Subcutaneous abdominal adipose tissue (tissue), 5 donors: ENCODE results near the gene CYP2C9.
"Not testable (repeated sequence)": the region's sequence is repeated elsewhere in the genome, so short reads cannot be mapped to it uniquely, and the experiment has no call there.

Experiments used
- H3K27ac ChIP-seq: one replicate; pipeline ENCODE4 v1.7.0; 2013; ENCODE audit warnings: low read depth, mild to moderate bottlenecking, inconsistent platforms, low read length, moderate library complexity
- H3K27me3 ChIP-seq, 5 donors: one replicate each; pipeline ENCODE4 v1.7.0; 2013; ENCODE audit warnings: low read length in 5 of 5, inconsistent platforms in 1 of 5; ENCODE audit not compliant: control insufficient read depth in 5 of 5, insufficient read depth in 4 of 5
- H3K36me3 ChIP-seq, 5 donors: one replicate each; pipeline ENCODE4 v1.7.0; 2013; ENCODE audit warnings: low read length in 5 of 5; ENCODE audit not compliant: control insufficient read depth in 5 of 5, insufficient read depth in 5 of 5
- H3K4me1 ChIP-seq, 5 donors: one replicate each; pipeline ENCODE4 v1.7.0; 2013; ENCODE audit warnings: low read length in 5 of 5, mild to moderate bottlenecking in 3 of 5, moderate library complexity in 1 of 5; ENCODE audit not compliant: control insufficient read depth in 5 of 5, insufficient read depth in 5 of 5
- H3K4me3 ChIP-seq, 5 donors: one replicate each; pipeline ENCODE4 v1.7.0; 2013; ENCODE audit warnings: low read length in 5 of 5, low read depth in 1 of 5
- H3K9ac ChIP-seq, 5 donors: one replicate each; pipeline ENCODE4 v1.7.0; 2013; ENCODE audit warnings: low read length in 5 of 5, mild to moderate bottlenecking in 4 of 5, moderate library complexity in 3 of 5
- H3K9me3 ChIP-seq, 5 donors: one replicate each; pipeline ENCODE4 v1.7.0; 2013; ENCODE audit warnings: low read length in 5 of 5; ENCODE audit not compliant: control insufficient read depth in 5 of 5
- donor health status: healthy.
- donor health status: healthy.
- donor health status: healthy.
- donor health status: healthy.
- donor health status: healthy.

CYP2C9 gene

DNA sequence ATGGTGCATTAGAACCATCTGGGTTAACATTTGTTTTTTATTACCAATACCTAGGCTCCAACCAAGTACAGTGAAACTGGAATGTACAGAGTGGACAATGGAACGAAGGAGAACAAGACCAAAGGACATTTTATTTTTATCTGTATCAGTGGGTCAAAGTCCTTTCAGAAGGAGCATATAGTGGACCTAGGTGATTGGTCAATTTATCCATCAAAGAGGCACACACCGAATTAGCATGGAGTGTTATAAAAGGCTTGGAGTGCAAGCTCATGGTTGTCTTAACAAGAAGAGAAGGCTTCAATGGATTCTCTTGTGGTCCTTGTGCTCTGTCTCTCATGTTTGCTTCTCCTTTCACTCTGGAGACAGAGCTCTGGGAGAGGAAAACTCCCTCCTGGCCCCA lies at the start of gene CYP2C9:
TSS of gene CYP2C9 (plus strand) at position 276 of the 400 bp plus-strand sequence. CDS start at position 301, 25 bp downstream.
- Histone ChIP-seq H3K27me3 (no peaks in the 10 kb centered on the region), H3K4me3 (no peak within 1 kb of the TSS), H3K9ac (no peak within 1 kb of the TSS), H3K4me1 (no peaks in the 10 kb centered on the region), H3K9me3 (peaks cover 0 to 19% (median 4%) of the 10 kb centered on the region in 5 donors), H3K36me3 (no peaks in the 10 kb centered on the region), H3K27ac (no peak within 1 kb of the TSS)

DNA sequence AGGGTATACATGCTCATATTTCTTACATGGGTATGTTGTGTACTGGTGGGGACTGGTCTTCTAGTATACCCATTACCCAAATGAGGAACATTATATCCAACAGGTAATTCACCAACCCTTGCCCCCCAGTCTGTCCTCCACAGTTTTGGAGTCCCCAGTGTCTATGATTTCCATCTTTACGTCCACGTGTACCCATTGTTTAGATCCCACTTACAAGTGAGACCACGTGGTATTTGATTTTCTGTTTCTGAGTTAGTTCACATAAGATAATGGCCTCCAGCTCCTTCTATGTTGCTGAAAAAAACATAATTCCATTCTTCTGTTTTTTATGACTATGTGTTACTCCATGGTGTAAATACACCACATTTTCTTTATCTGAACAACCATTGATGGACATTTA lies 49.3 kb upstream of the CYP2C9 start:
- H3K9ac ChIP-seq = no peak overlapping the region
- H3K4me3 ChIP-seq = no peak overlapping the region
- H3K36me3 ChIP-seq = no peaks in the 10 kb centered on the region
- no peak overlapping the region for H3K27ac ChIP-seq
- peaks cover 0 to 5% (median 3%) of the 10 kb centered on the region in 5 donors for H3K9me3 ChIP-seq
- H3K27me3 ChIP-seq = no peaks in the 10 kb centered on the region
- no peaks in the 10 kb centered on the region for H3K4me1 ChIP-seq

DNA sequence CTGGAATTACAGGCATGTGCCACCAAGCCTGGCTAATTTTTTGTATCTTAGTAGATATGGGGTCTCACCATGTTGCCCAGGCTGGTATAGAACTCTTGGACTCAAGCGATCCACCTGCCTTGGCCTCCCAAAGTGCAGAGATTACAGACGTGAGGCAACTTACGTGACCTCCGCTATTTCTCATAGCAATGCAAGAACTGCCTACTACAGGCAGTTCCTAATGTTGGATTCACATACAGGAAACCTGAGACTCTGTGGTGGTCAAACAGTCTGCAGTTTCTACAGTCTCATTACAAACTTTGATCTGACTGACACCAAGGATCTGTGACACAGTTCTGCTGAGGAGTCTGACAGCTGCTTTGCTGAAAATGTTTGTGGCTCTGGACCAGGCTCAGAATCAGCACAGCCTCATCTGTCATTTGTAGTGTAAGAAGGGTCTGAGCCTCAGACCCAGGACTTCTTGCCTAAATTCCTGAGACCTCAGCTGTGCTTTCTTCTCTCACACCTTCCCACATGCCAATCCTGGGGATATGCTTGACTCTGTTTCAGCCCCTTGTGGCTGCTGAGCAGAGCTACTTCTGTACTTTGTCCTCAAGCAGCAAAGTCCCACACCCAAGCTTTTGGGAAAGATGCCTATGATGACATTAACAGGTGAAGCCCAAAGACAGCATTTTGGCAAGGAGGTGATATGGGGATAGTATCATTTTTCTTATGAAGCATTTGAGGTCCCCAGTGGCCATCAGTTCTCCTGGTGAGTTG lies 48.0 kb upstream of the CYP2C9 start:
- no peak overlapping the region for H3K4me3 ChIP-seq
- H3K4me1 ChIP-seq = no peaks in the 10 kb centered on the region
- no peaks in the 10 kb centered on the region for H3K27me3 ChIP-seq
- no peak overlapping the region for H3K9ac ChIP-seq
- peaks cover 0 to 5% (median 3%) of the 10 kb centered on the region in 5 donors for H3K9me3 ChIP-seq
- no peaks in the 10 kb centered on the region for H3K36me3 ChIP-seq
- H3K27ac ChIP-seq = no peak overlapping the region

DNA sequence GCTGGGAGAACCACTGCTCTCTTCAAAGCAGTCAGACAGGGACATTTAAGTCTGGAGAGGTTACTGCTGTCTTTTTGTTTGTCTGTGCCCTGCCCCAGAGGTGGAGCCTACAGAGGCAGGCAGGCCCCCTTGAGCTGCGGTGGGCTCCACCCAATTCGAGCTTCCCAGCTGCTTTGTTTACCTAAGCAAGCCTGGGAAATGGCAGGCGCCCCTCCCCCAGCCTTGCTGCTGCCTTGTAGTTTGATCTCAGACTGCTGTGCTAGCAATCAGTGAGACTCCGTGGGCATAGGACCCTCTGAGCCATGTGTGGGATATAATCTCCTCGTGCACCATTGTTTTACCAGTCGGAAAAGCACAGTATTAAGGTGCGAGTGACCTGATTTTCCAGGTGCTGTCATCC lies 40.0 kb upstream of the CYP2C9 start:
- not testable (repeated sequence) for H3K9ac ChIP-seq, H3K36me3 ChIP-seq, H3K9me3 ChIP-seq, H3K27me3 ChIP-seq, H3K27ac ChIP-seq, H3K4me3 ChIP-seq, H3K4me1 ChIP-seq

GRCh38 chr10:94902080-94902479 lies 36.4 kb upstream of the CYP2C9 start:
- no peak overlapping the region for H3K4me3 ChIP-seq
- H3K9ac ChIP-seq = no peak overlapping the region
- no peaks in the 10 kb centered on the region for H3K4me1 ChIP-seq
- no peaks in the 10 kb centered on the region for H3K36me3 ChIP-seq
- H3K27ac ChIP-seq = no peak overlapping the region
- H3K9me3 ChIP-seq = peaks cover 0 to 7% (median 4%) of the 10 kb centered on the region in 5 donors
- no peaks in the 10 kb centered on the region for H3K27me3 ChIP-seq

- no peaks in the 10 kb centered on the region for H3K27me3 ChIP-seq
- no peak overlapping the region for H3K27ac ChIP-seq
- no peaks in the 10 kb centered on the region for H3K36me3 ChIP-seq
- H3K9me3 ChIP-seq = peaks cover 0 to 8% (median 6%) of the 10 kb centered on the region in 5 donors
- no peaks in the 10 kb centered on the region for H3K4me1 ChIP-seq
- no peak overlapping the region for H3K4me3 ChIP-seq
- no peak overlapping the region for H3K9ac ChIP-seq
These were observed 35.9 kb upstream of the CYP2C9 start for GRCh38 chr10:94902570-94902969.

DNA sequence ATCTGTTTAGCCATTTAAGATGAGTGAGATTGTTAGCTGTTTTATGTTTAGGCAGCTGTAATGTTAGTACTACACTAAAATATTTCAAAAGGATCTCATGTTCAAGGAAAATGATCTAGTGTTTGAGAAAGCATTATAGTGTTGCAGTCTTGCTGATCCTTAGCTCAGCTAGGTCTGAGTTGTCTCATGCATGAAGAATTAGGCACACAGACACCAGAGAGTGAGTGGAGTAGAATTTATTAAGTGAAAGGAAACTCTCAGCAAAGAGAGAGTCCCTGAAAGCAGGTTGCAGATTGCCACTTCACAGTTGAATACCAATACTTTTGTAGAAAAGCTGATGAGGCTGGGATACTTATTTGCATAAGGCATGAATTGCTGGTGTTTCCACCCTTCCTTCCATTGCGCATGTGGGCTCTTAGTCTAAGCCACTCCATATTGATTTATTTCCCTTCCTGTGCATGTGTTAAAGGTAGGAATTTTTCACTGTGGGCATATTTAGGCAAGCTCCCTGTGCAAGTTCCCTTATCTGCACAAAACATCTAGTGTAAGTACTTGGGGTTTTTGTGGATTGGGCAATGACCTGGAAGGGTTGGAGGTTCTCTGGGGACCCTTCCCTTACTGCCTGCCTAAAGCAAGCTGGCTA lies 33.8 kb upstream of the CYP2C9 start:
- H3K27me3 ChIP-seq, H3K4me1 ChIP-seq, H3K9ac ChIP-seq, H3K27ac ChIP-seq, H3K36me3 ChIP-seq, H3K4me3 ChIP-seq: not testable (repeated sequence)
- peaks cover 0 to 13% (median 10%) of the 10 kb centered on the region in 5 donors for H3K9me3 ChIP-seq

DNA sequence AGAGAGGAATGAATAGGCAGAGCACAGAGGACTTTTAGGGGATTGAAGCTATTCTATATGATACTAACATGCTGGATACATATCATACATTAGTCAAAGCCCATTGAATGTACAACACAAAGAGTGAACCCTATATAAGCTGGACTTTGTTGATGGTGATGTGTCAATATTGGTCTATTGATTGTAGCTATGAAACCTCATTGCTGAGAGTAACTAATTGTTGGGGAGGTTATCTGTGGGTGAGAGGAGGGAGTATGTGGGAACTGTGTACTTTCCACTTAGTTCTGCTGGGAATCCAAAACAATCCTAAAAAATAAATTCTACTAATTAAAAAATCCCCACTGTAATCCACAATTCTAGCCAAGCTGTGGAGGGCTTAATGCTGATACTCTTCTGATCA lies 22.0 kb upstream of the CYP2C9 start:
- Histone ChIP-seq H3K4me1 (no peaks in the 10 kb centered on the region), H3K4me3 (no peak overlapping the region), H3K27ac (no peak overlapping the region), H3K36me3 (no peaks in the 10 kb centered on the region), H3K27me3 (no peaks in the 10 kb centered on the region), H3K9ac (no peak overlapping the region), H3K9me3 (peaks cover 0 to 16% (median 10%) of the 10 kb centered on the region in 5 donors)

- Histone ChIP-seq H3K4me1 (no peaks in the 10 kb centered on the region), H3K36me3 (no peaks in the 10 kb centered on the region), H3K9ac (no peak overlapping the region), H3K27me3 (no peaks in the 10 kb centered on the region), H3K4me3 (no peak overlapping the region), H3K9me3 (peaks cover 0 to 10% (median 0%) of the 10 kb centered on the region in 5 donors), H3K27ac (no peak overlapping the region)
These were observed 1.7 kb upstream of the CYP2C9 start for GRCh38 chr10:94936721-94937120.

DNA sequence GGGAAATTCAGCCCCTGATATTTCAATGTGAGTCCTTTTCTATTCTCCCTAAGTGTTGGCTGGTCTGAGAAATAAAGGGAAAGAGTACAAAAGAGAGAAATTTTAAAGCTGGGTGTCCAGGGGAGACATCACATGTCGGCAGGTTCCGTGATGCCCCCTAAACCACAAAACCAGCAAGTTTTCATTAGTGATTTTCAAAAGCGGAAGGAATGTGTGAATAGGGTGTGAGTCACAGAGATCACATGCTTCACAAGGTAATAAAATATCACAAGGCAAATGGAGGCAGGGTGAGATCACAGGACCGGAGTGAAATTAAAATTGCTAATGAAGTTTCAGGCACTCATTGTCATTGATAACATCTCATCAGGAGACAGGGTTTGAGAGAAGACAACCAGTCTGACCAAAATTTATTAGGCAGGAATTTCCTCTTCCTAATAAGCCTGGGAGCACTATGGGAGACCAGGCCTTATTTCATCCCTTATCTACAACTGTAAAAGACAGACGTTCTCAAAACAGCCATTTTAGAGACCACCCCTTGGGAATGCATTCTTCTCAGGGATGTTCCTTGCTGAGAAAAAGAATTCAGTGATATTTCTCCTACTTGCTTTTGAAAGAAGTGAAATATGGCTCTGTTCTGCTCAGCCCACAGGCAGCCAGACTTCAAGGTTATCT lies 5.1 kb downstream of the CYP2C9 start:
- H3K9me3 ChIP-seq = peaks cover 0 to 18% (median 8%) of the 10 kb centered on the region in 5 donors
- H3K27me3 ChIP-seq, H3K27ac ChIP-seq, H3K4me3 ChIP-seq, H3K9ac ChIP-seq, H3K4me1 ChIP-seq, H3K36me3 ChIP-seq: not testable (repeated sequence)
